NB4 (cell line): ENCODE measurements around the gene ERICH4.

ENCODE experiments used
- CTCF ChIP-seq: IDR thresholded peaks from one replicate; pipeline ENCODE4 v1.5.1; 2012; ENCODE audit warnings: low read depth, low read length
- POLR2A ChIP-seq: IDR thresholded peaks from 2 replicates; pipeline ENCODE4 v1.6.1; 2011; ENCODE audit warnings: mild to moderate bottlenecking; ENCODE audit not compliant: insufficient read length; ENCODE audit errors: extremely low read depth
- TF ChIP-seq, protein P1 (sequence below): IDR thresholded peaks from 2 replicates; pipeline ENCODE4 v1.6.1; 2011; ENCODE audit warnings: low read depth, low read length

DNA sequence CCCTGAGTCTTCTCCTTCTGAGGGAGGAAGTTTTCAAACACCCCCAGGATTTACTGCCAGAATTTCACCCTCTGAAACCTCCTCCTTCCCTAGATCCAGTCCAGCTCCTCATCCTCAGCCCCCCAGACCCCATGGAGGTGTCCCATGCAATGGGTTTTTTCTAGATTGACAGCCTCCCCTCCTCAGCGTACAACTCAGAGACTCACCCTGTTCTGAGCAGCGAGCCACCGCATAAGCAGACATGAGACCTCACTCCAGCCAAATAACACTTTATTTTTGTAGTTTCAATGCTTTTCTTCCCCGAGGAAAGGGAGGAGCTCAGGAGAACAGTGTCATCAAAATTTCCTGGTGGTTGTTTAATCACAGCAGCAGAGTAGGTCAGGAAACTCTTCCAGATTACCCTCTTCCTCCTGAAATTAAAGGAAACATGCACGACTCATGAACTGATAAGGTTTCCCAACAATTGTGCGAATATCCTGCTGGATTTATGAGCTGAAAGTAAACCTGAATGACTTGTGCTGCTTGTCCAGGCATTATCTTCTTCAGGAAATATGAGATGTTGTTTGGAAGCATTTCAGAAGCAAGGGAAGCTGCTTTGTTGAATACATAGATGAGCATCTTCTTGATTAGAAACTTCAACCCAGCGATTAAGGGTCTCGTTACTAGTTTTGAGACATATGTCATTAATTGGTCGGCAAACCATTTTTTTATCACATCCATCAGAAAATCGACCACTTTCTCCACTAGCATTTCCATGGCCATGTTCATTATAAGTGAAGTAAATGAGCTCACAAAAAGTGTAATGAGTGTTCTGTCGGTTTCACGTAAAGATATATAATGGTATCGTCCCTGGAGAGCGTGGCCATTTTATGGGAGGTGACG lies 36.2 kb downstream of the ERICH4 start:
- TF ChIP-seq CTCF (no peak), POLR2A (no peak)
- TF ChIP-seq, protein P1, sequence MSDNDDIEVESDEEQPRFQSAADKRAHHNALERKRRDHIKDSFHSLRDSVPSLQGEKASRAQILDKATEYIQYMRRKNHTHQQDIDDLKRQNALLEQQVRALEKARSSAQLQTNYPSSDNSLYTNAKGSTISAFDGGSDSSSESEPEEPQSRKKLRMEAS, result no peak
